CD14-positive monocyte (primary cell): ENCODE results near the gene SNAPC2. TPM values are rescaled to one million over a fixed set of nuclear protein-coding genes. Genes with fewer than 3 reads are reported as not detected.
"Not testable (repeated sequence)": the region's sequence is repeated elsewhere in the genome, so short reads cannot be mapped to it uniquely, and the experiment has no call there.

ENCODE experiments used
- DNase-seq, 3 donors: peaks; one replicate each; pipeline ENCODE4 v3.0.0-alpha.2; 2011 to 2022
- H2AFZ ChIP-seq: 2 replicates; pipeline ENCODE4 v1.6.0; 2012; ENCODE audit warnings: mild to moderate bottlenecking, low read depth, low read length, inconsistent platforms; ENCODE audit not compliant: insufficient read depth, poor library complexity, severe bottlenecking
- H3K27ac ChIP-seq, 2 donors: 1 replicate in 1 of 2; 2 replicates in 1 of 2; pipeline ENCODE4 v1.5.1; 2012 to 2013; ENCODE audit warnings: low read length in 2 of 2, control low read depth in 1 of 2, inconsistent platforms in 1 of 2, low read depth in 1 of 2, mild to moderate bottlenecking in 1 of 2
- H3K27me3 ChIP-seq, 2 donors: one replicate each; pipeline versions ENCODE4 v1.6.0 to v1.6.1; 2011 to 2013; ENCODE audit warnings: low read length in 2 of 2; ENCODE audit not compliant: control insufficient read depth in 2 of 2, insufficient read depth in 2 of 2
- H3K36me3 ChIP-seq, 2 donors: replicated peaks in 1 of 2; 1 replicate in 1 of 2; 2 replicates in 1 of 2; pipeline versions ENCODE4 v1.5.1 to v1.6.1; 2012 to 2013; ENCODE audit warnings: low read length in 2 of 2, control low read depth in 1 of 2, inconsistent platforms in 1 of 2, mild to moderate bottlenecking in 1 of 2; ENCODE audit not compliant: insufficient read depth in 2 of 2, control insufficient read depth in 1 of 2
- H3K4me1 ChIP-seq, 2 donors: 1 replicate in 1 of 2; 2 replicates in 1 of 2; pipeline versions ENCODE4 v1.5.1 to v1.6.1; 2012 to 2013; ENCODE audit warnings: low read length in 2 of 2, control low read depth in 1 of 2, inconsistent platforms in 1 of 2, mild to moderate bottlenecking in 1 of 2, moderate library complexity in 1 of 2; ENCODE audit not compliant: insufficient read depth in 2 of 2, control insufficient read depth in 1 of 2
- H3K4me2 ChIP-seq: replicated peaks from 2 replicates; pipeline ENCODE3; 2012; ENCODE audit warnings: low read length, moderate library complexity, mild to moderate bottlenecking; ENCODE audit not compliant: poor library complexity, severe bottlenecking; ENCODE audit errors: extremely low read depth
- H3K4me3 ChIP-seq, 3 experiments: fragments of 200-600 bp in 1 of 3; sonication (generic) in 1 of 3; replicated peaks in 1 of 3; 1 replicate in 2 of 3; 2 replicates in 1 of 3; pipeline ENCODE4 v1.5.1; 2011 to 2013; ENCODE audit warnings: low read length in 3 of 3, mild to moderate bottlenecking in 3 of 3, control low read depth in 2 of 3, low read depth in 2 of 3, inconsistent platforms in 1 of 3, moderate library complexity in 1 of 3
- H3K79me2 ChIP-seq: 2 replicates; pipeline ENCODE4 v1.6.0; 2012; ENCODE audit warnings: mild to moderate bottlenecking, control low read depth, inconsistent platforms, low read length, moderate library complexity; ENCODE audit not compliant: insufficient read depth
- H3K9ac ChIP-seq: 2 replicates; pipeline ENCODE4 v1.6.0; 2017; ENCODE audit warnings: low read length, mild to moderate bottlenecking; ENCODE audit not compliant: insufficient read depth, poor library complexity, severe bottlenecking
- H3K9me3 ChIP-seq, 2 donors: replicated peaks in 1 of 2; 1 replicate in 1 of 2; 2 replicates in 1 of 2; pipeline versions ENCODE4 v1.5.1 to v1.6.1; 2012 to 2013; ENCODE audit warnings: low read length in 2 of 2, control low read depth in 1 of 2; ENCODE audit not compliant: control insufficient read depth in 1 of 2, insufficient read depth in 1 of 2
- H4K20me1 ChIP-seq: 2 replicates; pipeline ENCODE4 v1.6.0; 2012; ENCODE audit warnings: mild to moderate bottlenecking, low read length, control low read depth, moderate library complexity; ENCODE audit not compliant: insufficient read depth
- H3K27ac Mint-ChIP-seq, 7 donors: one replicate each; pipeline ENCODE4 v1.8.0; 2020; ENCODE audit warnings: mild to moderate bottlenecking in 7 of 7, mixed read lengths in 7 of 7, moderate library complexity in 6 of 7, inconsistent platforms in 2 of 7
- H3K27me3 Mint-ChIP-seq, 3 donors: one replicate each; pipeline ENCODE4 v1.8.0; 2021 to 2022; ENCODE audit warnings: low read depth in 3 of 3, mild to moderate bottlenecking in 3 of 3, mixed read lengths in 3 of 3, moderate library complexity in 3 of 3, inconsistent platforms in 1 of 3
- H3K36me3 Mint-ChIP-seq, 2 donors: one replicate each; pipeline ENCODE4 v1.8.0; 2020; ENCODE audit warnings: mixed read lengths in 2 of 2, inconsistent platforms in 1 of 2, mild to moderate bottlenecking in 1 of 2
- H3K4me1 Mint-ChIP-seq: one replicate; pipeline ENCODE4 v1.8.0; 2020; ENCODE audit warnings: mild to moderate bottlenecking, mixed read lengths
- H3K4me3 Mint-ChIP-seq, 2 donors: one replicate each; pipeline ENCODE4 v1.8.0; 2020; ENCODE audit warnings: mild to moderate bottlenecking in 2 of 2, mixed read lengths in 2 of 2, moderate library complexity in 1 of 2
- H3K9me3 Mint-ChIP-seq, 7 donors: one replicate each; pipeline ENCODE4 v1.8.0; 2020 to 2022; ENCODE audit warnings: mixed read lengths in 7 of 7, mild to moderate bottlenecking in 6 of 7, moderate library complexity in 6 of 7, inconsistent platforms in 2 of 7
- CTCF ChIP-seq: fragments of 200-600 bp; IDR thresholded peaks from one replicate; pipeline ENCODE4 v1.8.0; 2022; ENCODE audit warnings: antibody characterized with exemption, mild to moderate bottlenecking
- WGBS: methylation state at CpG from one replicate; pipeline ENCODE4 v1.1.5; 2013; ENCODE audit warnings: missing lambda C conversion rate; ENCODE audit not compliant: insufficient coverage; 5-methylcytosine and 5-hydroxymethylcytosine counted together
- intact Hi-C, 2 donors: fragments of 100-400 bp; cut with micrococcal nuclease; formaldehyde crosslinking; loops; one replicate each; pipeline versions ENCODE4 v1.15.0 to v1.15.1; 2023
- polyA plus RNA-seq, 3 donors: library from polyadenylated mRNA; depleted of rRNA in 1 of 3; unstranded in 2 of 3; stranded (reverse) in 1 of 3; fragments of 300-500 nt in 2 of 3; fragments of >200 nt in 1 of 3; fragmentation: Illumina TruSeq in 2 of 3; gene quantifications; 1 replicate in 2 of 3; 2 replicates in 1 of 3; pipeline ENCODE4 v1.2.3, GENCODE V29; 2012 to 2021

SNAPC2 gene
- polyA plus RNA-seq, 3 donors = 15.7 to 27.5 (median 18.3) TPM

GRCh38 chr19:7888826-7889217 lies 31.3 kb upstream of the SNAPC2 start:
- Histone ChIP-seq H3K4me1 (peaks cover 2 to 7% of the 10 kb centered on the region in 2 donors), H2AFZ (peak overlapping the region; percentile 53), H4K20me1 (no peaks in the 10 kb centered on the region), H3K79me2 (no peaks in the 10 kb centered on the region), H3K4me3 (no peak overlapping the region), H3K9ac (no peak overlapping the region), H3K27me3 (peaks cover 8 to 28% of the 10 kb centered on the region in 2 donors), H3K4me2 (peak overlapping the region; percentile 22), H3K36me3 (no peaks in the 10 kb centered on the region), H3K9me3 (no peaks in the 10 kb centered on the region), H3K27ac (no peak overlapping the region)
- TF ChIP-seq CTCF = no peak
- intact Hi-C loops = no loop called here
- peaks cover 43 to 70% (median 62%) of the 10 kb centered on the region in 3 donors for H3K27me3 Mint-ChIP-seq
- no peak for DNase-seq
- H3K9me3 Mint-ChIP-seq = peaks cover 0 to 10% (median 0%) of the 10 kb centered on the region in 7 donors
- peak overlapping the region in 1 of 2 donors; percentile 59 for H3K4me3 Mint-ChIP-seq
- H3K36me3 Mint-ChIP-seq = peaks cover 0 to 3% of the 10 kb centered on the region in 2 donors
- H3K27ac Mint-ChIP-seq = no peak overlapping the region
- H3K4me1 Mint-ChIP-seq = peaks cover 7% of the 10 kb centered on the region
- WGBS = 85% methylated on average over 8 of the region's 8 CpGs

- not testable (repeated sequence) for H3K4me1 Mint-ChIP-seq, H3K79me2 ChIP-seq
- DNase-seq = peak in 1 of 3 donors; percentile 48
Observed at GRCh38 chr19:7893362-7894101, 26.6 kb upstream of the SNAPC2 start.

More at GRCh38 chr19:7893362-7894101, 26.6 kb upstream of the SNAPC2 start:
- intact Hi-C loops, H2AFZ ChIP-seq, H3K4me3 ChIP-seq, H3K4me3 Mint-ChIP-seq, H3K9ac ChIP-seq, H3K9me3 Mint-ChIP-seq, H3K36me3 ChIP-seq, H3K36me3 Mint-ChIP-seq, H3K9me3 ChIP-seq, H3K4me2 ChIP-seq, H4K20me1 ChIP-seq, H3K27ac Mint-ChIP-seq, H3K4me1 ChIP-seq, H3K27ac ChIP-seq: not testable (repeated sequence)
- WGBS = 84% methylated on average over 14 of the region's 18 CpGs
- peaks cover 4 to 20% of the 10 kb centered on the region in 2 donors for H3K27me3 ChIP-seq
- H3K27me3 Mint-ChIP-seq = peaks cover 37 to 55% (median 42%) of the 10 kb centered on the region in 3 donors
